Measurements from ENCODE around the gene PTEN. TPM values are rescaled to one million over a fixed set of nuclear protein-coding genes. Genes with fewer than 3 reads are reported as not detected.
"Not testable (repeated sequence)": the region's sequence is repeated elsewhere in the genome, so short reads cannot be mapped to it uniquely, and the experiment has no call there.

PTEN gene
- total RNA-seq, 1 experiment from 2014 or later = 25.0 TPM

DNA sequence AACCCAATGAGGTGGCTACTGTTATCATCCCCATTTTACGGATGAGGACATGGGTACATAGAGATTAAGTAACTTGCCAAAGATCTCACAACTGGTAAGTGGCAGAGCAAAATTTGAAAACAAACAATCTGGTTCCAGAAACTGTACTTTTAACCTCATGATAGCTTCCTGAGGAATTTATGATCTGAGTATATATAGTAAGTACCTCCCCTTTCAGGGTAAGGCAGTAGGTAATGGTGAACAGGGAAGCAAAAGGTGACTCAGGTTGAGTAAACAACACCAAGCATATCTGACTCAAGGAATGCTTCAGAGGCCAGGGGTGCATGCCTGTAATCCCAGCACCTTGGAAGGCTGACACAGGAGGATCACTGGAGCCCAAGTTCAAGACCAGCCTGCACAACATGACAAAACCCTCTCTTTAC lies 21.2 kb upstream of the PTEN start:
- no peak overlapping the region for H3K4me3 ChIP-seq
- H3K36me3 ChIP-seq = no peaks in the 10 kb centered on the region
- H3K27me3 ChIP-seq = no peaks in the 10 kb centered on the region
- no peak for DNase-seq
- no peaks in the 10 kb centered on the region for H3K9me3 ChIP-seq

DNA sequence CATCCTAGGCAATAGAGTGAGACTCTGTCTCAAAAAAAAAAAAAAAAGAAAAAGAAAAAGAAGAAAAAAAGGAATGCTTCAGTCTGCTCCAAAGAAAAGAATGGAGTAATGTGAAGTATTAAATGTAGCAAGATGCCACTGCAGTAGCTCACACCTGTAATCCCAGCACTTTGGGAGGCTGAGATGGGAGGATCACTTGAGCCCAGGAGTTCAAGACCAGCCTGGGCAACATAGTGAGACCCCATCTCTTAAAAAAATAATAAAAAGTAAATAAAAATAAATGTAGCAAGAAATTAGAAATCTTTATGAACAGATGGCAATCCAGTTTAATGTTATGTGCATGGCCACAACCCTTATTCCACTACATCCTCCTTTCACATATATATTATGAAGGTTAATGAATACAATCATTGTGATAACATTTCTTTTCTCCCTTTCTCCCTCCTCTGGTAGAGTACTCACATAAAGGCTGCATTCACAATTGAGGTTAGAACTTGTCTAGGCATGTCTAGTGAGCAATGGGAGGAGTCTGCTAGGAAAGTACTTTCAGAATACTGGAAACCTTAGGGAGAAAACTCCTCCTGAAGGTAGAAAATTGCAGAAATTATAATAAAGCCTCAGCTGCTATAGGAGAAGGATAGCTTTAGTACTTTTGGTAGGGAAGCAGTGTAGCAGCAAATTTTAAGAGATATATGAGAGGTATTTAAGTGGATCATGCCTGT lies 20.5 kb upstream of the PTEN start:
- no peak for DNase-seq

DNA sequence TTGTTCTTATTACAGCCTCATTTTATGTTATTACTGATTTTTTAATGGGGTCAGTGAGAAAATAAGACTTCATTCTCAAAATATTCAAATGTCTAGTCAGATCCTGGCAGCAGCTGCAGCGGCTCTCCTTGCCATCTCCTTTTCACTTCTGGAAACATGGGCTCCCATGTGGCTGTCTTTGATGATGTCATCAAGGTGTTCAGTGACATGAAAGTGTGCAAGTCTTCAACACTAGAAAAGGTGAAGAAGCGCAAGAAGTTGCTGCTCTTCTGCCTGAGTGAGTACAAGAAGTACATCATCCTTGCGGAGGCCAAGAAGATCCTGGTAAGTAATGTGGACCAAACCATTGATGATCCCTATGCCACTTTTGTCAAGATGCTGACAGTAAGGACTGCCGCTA lies 19.7 kb upstream of the PTEN start:
- Histone ChIP-seq H3K27me3 (no peaks in the 10 kb centered on the region), H3K36me3 (no peaks in the 10 kb centered on the region), H3K9me3 (no peaks in the 10 kb centered on the region), H3K4me3 (no peak overlapping the region)
- DNase-seq = no peak

More for the DNA sequence above, 20.5 kb upstream of the PTEN start:
- Histone ChIP-seq H3K27me3 (no peaks in the 10 kb centered on the region), H3K9me3 (no peaks in the 10 kb centered on the region), H3K36me3 (no peaks in the 10 kb centered on the region), H3K4me3 (no peak overlapping the region)

- Histone ChIP-seq H3K36me3 (no peaks in the 10 kb centered on the region), H3K4me3 (no peak overlapping the region), H3K27me3 (no peaks in the 10 kb centered on the region), H3K9me3 (no peaks in the 10 kb centered on the region)
- peak; percentile 47 for DNase-seq
These were observed 18.4 kb upstream of the PTEN start for GRCh38 chr10:87844837-87845623.

GRCh38 chr10:87845624-87845998 lies 17.8 kb upstream of the PTEN start:
- Histone ChIP-seq H3K27me3 (no peaks in the 10 kb centered on the region), H3K4me3 (no peak overlapping the region), H3K36me3 (no peaks in the 10 kb centered on the region), H3K9me3 (no peaks in the 10 kb centered on the region)
- DNase-seq = no peak

- H3K9me3 ChIP-seq = no peaks in the 10 kb centered on the region
- H3K36me3 ChIP-seq = no peaks in the 10 kb centered on the region
- H3K27me3 ChIP-seq = no peaks in the 10 kb centered on the region
- no peak for DNase-seq
- no peak overlapping the region for H3K4me3 ChIP-seq
These were observed 17.4 kb upstream of the PTEN start for GRCh38 chr10:87846023-87846422.

GRCh38 chr10:87846711-87847110 lies 16.7 kb upstream of the PTEN start:
- DNase-seq, H3K4me3 ChIP-seq, H3K36me3 ChIP-seq: not testable (repeated sequence)

DNA sequence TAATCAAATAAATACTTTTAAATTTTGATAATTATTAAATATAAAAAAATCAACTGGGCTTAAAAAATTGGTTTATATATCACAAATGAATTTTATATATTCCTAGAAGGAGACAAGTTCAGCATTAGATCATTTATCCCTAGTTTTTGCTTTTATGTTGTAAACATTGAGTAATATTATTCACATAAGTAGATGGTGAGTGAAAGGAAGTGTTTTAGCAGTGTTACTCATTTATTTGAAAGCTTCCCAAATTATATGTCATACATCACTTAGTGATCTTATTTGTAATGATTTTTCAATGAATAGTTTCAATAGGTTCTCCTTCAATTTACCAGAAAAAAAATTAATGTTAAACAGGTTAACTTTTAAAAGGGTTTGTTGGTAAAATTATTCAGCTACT lies 15.9 kb upstream of the PTEN start:
- no peak for DNase-seq
- H3K4me3 ChIP-seq = no peak overlapping the region
- H3K9me3 ChIP-seq = no peaks in the 10 kb centered on the region

More at GRCh38 chr10:87846711-87847110, 16.7 kb upstream of the PTEN start:
- not testable (repeated sequence) for H3K9me3 ChIP-seq, H3K27me3 ChIP-seq

GRCh38 chr10:87849001-87849400 lies 14.4 kb upstream of the PTEN start:
- Histone ChIP-seq H3K9me3 (no peaks in the 10 kb centered on the region), H3K4me3 (no peak overlapping the region), H3K36me3 (no peaks in the 10 kb centered on the region), H3K27me3 (no peaks in the 10 kb centered on the region)
- DNase-seq = no peak

More for the DNA sequence above, 15.9 kb upstream of the PTEN start:
- Histone ChIP-seq H3K27me3 (no peaks in the 10 kb centered on the region), H3K36me3 (no peaks in the 10 kb centered on the region)

GRCh38 chr10:87850742-87851205 lies 12.7 kb upstream of the PTEN start:
- H3K27me3 ChIP-seq = no peaks in the 10 kb centered on the region

DNA sequence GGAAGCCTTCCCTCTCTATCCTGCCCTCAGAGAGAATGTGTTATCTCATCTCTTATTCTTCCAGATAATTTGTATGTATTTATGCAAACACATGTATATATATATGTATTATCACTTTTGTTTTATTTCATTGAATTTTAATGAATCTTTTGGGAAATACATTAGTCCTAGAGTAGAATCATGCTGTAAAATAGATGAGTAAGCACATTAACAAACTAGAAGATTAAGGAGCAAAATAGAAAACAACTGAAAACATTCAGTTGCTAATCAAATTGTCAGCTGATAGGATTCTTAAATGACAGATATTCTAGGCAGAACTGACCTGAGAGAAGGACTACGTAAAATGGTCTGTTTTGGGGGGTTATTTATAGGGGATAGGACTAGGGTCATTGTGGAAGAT lies 11.3 kb upstream of the PTEN start:
- no peak for DNase-seq
- no peaks in the 10 kb centered on the region; the same call in 1 of the 2 replicates for H3K9me3 ChIP-seq
- no peaks in the 10 kb centered on the region for H3K27me3 ChIP-seq
- no peaks in the 10 kb centered on the region for H3K36me3 ChIP-seq
- no peak overlapping the region for H3K4me3 ChIP-seq

More at GRCh38 chr10:87850742-87851205, 12.7 kb upstream of the PTEN start:
- H3K9me3 ChIP-seq = no peaks in the 10 kb centered on the region; the same call in 1 of the 2 replicates
- H3K36me3 ChIP-seq = no peaks in the 10 kb centered on the region
- H3K4me3 ChIP-seq = no peak overlapping the region
- peak; percentile 42 for DNase-seq

DNA sequence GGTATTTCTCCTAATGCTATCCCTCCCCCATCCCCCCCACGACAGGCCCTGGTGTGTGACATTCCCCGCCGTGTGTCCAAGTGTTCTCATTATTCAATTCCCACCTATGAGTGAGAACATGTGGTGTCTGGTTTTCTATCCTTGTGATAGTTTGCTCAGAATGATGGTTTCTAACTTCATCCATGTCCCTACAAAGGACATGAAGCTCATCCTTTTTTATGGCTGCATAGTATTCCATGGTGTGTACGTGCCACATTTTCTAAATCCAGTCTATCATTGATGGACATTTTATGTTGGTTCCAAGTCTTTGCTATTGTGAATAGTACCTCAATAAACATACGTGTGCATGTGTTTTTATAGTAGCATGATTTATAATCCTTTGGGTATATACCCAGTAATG lies 8.2 kb upstream of the PTEN start:
- H3K27me3 ChIP-seq, H3K4me3 ChIP-seq, DNase-seq, H3K36me3 ChIP-seq, H3K9me3 ChIP-seq: not testable (repeated sequence)

DNA sequence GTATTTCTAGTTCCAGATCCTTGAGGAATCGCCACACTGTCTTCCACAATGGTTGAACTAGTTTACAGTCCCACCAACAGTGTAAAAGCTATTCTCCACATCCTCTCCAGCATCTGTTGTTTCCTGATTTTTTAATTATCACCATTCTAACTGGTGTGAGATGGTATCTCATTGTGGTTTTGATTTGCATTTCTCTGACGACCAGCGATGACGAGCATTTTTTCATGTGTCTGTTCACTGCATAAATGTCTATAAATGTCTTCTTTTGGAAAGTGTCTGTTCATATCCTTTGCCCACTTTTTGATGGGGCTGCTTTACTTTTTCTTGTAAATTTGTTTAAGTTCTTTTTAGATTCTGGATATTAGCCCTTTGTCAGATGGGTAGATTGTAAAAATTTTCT lies 7.8 kb upstream of the PTEN start:
- not testable (repeated sequence) for H3K27me3 ChIP-seq, H3K36me3 ChIP-seq, H3K4me3 ChIP-seq, DNase-seq, H3K9me3 ChIP-seq

DNA sequence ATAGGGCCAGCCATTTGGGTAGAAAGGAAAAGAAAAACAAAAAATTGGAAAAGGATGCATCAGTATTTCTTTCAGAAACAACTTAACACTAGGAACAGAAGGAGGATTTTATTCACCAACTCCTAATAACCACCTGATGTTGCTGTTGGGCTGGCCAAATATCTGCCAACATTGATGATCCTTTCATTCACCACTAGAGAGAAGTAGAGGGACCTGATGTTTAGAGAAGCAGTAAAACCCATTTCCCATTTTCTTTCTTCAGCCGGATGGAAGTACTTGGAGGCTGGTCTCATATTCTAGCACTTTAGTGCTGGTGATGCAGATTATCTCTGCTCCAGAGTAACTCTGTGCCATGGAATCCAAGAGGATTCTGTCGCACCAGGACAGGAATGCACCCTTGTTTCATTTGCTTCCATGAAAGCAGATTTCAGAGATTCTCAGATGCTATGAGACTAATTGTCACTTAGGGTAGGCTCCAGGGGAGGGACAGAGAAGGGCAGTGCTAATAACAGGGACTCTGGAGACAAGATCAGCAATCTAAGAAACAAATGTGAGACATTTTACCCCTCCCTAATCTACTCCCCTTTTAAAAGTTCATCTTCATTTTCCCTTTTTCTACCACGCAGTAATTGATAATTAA lies 3.1 kb upstream of the PTEN start:
- Histone ChIP-seq H3K4me3 (no peak overlapping the region), H3K36me3 (no peaks in the 10 kb centered on the region), H3K27me3 (no peaks in the 10 kb centered on the region), H3K9me3 (no peaks in the 10 kb centered on the region; the same call in 1 of the 2 replicates)
- peak; percentile 29 for DNase-seq

DNA sequence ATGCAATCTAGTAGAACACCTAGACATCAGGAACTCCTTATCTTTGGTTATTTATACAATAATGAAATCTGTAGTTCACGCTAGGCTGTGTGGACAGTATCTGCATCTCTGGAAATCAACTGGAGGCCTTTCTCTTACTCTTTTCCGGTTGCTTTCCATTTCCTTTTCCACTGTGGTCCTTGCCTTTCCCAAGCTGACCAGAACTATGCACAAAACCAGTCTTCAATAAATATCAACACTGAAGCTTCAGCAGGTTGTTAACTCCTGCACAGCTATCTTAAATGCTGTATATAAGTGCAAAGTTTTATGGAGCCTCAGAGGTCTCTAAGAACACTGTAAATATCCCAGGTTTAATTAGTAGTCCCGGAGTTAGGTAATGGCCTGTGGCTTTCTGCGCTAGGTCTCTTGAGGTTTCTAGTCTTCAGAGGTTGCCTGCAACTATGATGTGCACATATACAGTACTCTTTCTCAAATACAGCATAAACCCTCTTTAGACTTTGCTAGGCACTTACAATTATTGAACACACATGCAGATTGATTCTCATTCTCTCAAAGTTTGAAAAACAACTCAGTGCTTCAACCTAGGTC lies 2.5 kb upstream of the PTEN start:
- H3K9me3 ChIP-seq = no peaks in the 10 kb centered on the region; the same call in 1 of the 2 replicates
- no peaks in the 10 kb centered on the region for H3K36me3 ChIP-seq
- DNase-seq = no peak
- H3K27me3 ChIP-seq = no peaks in the 10 kb centered on the region
- no peak overlapping the region for H3K4me3 ChIP-seq

- H3K9me3 ChIP-seq = no peaks in the 10 kb centered on the region
- no peaks in the 10 kb centered on the region for H3K27me3 ChIP-seq
- H3K4me3 ChIP-seq = no peak overlapping the region
- no peaks in the 10 kb centered on the region; the same call in 1 of the 2 replicates for H3K36me3 ChIP-seq
- no peak for DNase-seq
These were observed 1.9 kb upstream of the PTEN start for GRCh38 chr10:87861566-87861952.
